Retinal pigment epithelial cell (primary cell): ENCODE data around the gene RNF8.

Source experiments
- DNase-seq: peaks from one replicate; pipeline ENCODE4 v3.0.0-alpha.2; 2010; ENCODE audit warnings: low read depth
- H3K4me3 ChIP-seq: 2 replicates; pipeline ENCODE4 v1.5.1; 2011; ENCODE audit warnings: mild to moderate bottlenecking, low read length, control low read depth, moderate library complexity
- TF ChIP-seq, protein P1 (sequence below): conservative IDR thresholded peaks from 2 replicates; pipeline ENCODE4 v1.5.1; 2011; ENCODE audit warnings: low read depth, low read length, control low read depth, inconsistent platforms

Gene RNF8

DNA sequence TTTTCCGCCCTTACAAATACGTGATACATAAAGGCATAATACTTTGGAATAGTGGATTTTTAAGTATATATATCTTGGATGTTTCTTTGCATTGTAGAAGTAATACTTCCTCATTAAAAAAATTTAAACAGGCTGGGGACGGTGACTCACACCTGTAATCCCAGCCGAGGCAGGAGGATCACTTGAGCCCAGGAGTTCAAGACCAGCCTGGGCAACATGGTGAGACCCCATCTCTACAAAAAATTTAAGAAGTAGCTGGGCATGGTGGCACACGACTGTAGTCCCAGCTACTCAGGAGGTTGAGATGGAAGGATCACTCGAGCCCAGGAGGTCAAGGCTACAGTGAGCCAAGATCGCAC, 38.6 kb upstream of the RNF8 start:
- DNase-seq: no peak
- no peak overlapping the region for H3K4me3 ChIP-seq
- TF ChIP-seq, protein P1, sequence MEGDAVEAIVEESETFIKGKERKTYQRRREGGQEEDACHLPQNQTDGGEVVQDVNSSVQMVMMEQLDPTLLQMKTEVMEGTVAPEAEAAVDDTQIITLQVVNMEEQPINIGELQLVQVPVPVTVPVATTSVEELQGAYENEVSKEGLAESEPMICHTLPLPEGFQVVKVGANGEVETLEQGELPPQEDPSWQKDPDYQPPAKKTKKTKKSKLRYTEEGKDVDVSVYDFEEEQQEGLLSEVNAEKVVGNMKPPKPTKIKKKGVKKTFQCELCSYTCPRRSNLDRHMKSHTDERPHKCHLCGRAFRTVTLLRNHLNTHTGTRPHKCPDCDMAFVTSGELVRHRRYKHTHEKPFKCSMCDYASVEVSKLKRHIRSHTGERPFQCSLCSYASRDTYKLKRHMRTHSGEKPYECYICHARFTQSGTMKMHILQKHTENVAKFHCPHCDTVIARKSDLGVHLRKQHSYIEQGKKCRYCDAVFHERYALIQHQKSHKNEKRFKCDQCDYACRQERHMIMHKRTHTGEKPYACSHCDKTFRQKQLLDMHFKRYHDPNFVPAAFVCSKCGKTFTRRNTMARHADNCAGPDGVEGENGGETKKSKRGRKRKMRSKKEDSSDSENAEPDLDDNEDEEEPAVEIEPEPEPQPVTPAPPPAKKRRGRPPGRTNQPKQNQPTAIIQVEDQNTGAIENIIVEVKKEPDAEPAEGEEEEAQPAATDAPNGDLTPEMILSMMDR: no peak

DNA sequence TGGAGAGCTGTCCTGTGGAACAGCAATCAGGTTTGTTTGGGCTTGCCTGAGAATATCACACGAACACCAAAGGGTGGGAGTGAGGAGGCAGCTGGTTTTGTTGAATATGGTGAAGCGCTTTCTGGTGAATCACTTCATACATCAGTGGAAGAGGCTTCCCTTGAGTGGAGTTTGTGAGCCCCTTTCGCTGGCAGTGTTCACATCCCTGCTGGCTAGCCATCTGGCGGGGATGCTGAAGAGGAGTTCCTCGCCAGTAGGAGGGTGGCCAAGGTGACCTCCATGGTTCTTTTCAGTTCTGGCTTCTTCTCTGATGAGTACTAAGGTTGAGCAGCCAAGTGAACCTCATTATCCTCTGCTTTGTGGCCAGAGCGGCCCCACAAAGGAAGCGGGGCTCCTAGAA, 37.7 kb upstream of the RNF8 start:
- no peak for DNase-seq
- TF ChIP-seq, protein P1: no peak
- no peak overlapping the region for H3K4me3 ChIP-seq

DNA sequence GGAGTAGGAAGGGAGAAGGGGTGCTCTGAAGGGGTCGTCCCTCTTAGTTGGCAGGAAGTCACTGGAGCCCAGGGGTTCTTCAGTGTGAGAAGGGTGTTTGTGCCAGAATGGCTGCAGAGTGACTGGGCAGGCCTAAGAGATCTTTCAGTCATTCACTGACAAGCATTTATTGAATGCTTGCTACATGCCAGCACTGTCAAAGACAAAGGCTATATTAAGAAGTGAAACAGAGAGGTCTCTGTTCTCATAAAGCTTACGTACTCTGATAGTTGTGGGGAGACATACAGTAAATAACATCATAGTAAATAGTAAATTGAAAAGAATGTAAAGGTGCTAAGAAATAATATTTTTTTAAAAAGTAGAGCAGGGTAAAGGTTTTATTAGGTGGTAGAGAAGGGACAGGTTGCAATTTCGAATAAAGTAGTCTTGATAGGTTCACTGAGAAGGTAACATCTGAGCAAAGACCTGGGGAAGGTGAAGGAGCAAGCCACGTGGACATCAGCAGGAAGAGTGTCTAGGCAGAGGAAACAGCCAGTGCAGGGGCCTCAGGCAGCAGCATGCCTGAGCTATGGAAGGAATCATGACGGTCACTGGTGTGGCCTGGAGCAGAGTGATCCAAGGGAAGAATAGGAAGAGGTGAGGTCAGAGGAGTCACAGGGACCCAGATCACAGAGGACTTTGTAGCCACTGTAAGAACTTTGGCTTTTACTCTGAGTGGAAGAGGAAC, 36.3 kb upstream of the RNF8 start:
- TF ChIP-seq, protein P1: no peak
- no peak overlapping the region for H3K4me3 ChIP-seq
- no peak for DNase-seq

DNA sequence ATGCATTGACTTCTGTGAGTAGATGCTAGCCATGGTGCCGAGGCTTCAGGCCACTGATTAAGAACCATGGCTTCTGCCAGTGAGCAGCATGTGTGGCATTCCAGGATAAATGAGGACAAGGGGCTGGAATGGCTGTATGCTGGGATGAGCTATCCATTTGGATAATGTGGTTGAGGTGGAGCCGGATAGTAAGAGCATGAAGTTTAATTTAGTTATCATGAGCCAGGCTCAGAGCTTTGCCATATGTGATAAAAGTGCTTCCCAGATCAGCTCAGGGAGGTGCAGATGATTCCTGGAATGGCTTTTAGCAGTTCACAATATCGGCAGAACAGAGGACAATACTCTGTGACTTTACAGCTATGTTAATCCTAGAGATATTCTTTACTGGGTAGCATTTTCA, 34.6 kb upstream of the RNF8 start:
- TF ChIP-seq, protein P1: no peak
- H3K4me3 ChIP-seq: no peak overlapping the region
- no peak for DNase-seq

DNA sequence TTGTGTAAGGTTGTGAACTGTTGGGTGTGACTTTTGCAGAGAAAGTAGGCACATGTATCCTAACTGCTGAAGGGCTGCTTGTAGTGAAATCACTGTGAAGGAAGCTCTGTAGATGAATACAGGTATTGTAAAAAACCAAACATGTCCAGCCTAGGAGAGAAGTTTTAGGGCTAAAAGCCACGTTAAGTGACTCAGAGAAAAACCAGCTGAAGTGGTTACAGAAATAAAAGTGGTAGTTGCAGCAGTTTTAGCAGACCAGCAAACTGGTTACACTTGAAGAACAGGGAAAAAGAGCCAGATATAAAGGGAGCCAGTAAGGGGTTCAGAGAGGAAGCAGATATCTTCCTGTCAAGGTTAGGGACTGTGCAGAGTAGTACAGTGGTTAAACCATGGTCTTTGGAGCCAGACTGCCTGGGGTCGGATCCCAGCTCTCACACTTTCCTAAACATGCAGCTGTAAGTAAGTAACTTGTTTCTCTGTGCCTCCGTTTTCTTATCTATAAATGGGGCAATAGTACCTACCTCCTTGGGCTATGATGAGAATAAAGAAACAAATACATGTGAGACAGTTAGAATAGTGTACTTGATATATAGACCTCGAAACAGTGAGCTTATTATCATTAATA, 33.8 kb upstream of the RNF8 start:
- no peak for DNase-seq
- TF ChIP-seq, protein P1: no peak

DNA sequence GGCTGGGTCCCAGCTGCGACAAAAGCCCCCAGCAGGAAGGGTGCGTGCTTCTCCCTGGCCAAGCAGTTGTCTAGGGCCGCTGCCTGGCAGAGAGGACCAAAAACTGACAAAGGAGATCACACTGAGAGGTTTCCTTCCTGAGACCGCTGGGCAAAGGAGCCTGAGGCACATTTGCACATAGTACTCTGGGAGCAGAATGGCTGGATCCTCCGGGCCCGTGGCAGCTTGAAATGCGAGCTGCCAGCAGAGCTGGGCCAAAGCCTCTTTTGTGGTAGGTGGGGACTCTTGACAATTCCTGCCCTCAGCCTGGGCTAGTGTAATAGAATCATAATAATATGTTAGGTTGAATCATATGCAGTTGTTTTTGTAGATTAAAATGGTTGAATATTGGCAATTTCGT, 33.1 kb upstream of the RNF8 start:
- TF ChIP-seq, protein P1: no peak
- DNase-seq: no peak
- no peak overlapping the region for H3K4me3 ChIP-seq

More for the DNA sequence above, 33.8 kb upstream of the RNF8 start:
- no peak overlapping the region for H3K4me3 ChIP-seq

DNA sequence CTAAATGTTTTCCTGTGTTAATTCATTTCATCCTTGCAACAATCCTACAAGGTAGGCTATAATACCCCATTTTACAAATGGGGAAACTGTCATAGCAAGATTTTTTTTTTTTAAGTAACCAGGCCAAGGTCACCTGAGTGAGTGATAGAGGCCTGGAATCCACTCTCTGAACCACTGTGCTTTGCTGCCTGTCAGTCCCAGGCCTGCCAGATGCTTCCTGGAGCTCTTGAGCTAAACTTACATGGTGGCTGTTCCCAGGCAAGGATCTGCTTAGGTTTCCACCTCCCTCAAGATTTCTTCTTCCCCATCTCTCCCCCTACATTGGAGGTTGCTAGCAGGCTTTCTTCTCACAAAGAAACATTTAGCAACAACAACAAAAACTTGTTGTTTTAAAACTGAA, 32.7 kb upstream of the RNF8 start:
- TF ChIP-seq, protein P1: no peak
- no peak overlapping the region for H3K4me3 ChIP-seq

More for the DNA sequence above, 32.7 kb upstream of the RNF8 start:
- no peak for DNase-seq
